ENCODE measurements around the gene ANKRD18B.
"Not testable (repeated sequence)": the region's sequence is repeated elsewhere in the genome, so short reads cannot be mapped to it uniquely, and the experiment has no call there.

ANKRD18B gene

GRCh38 chr9:33614001-33614687 is 90.1 kb downstream of the ANKRD18B start:
- no peak for DNase-seq

GRCh38 chr9:33618370-33618769 is 94.3 kb downstream of the ANKRD18B start:
- DNase-seq = not testable (repeated sequence)

- no peak for DNase-seq
Measured at GRCh38 chr9:33619666-33620404, 95.8 kb downstream of the ANKRD18B start.

- no peak for DNase-seq
Measured at GRCh38 chr9:33620738-33621439, 96.8 kb downstream of the ANKRD18B start.
